Measurements from ENCODE around the gene DMRTB1.

Gene DMRTB1

GRCh38 chr1:53498555-53499131 lies 39.4 kb downstream of the DMRTB1 start:
- Histone ChIP-seq H3K9me3 (ENCODE audit: control insufficient read depth, insufficient read depth, low read length) (no peaks in the 10 kb centered on the region), H3K9me2 (replicated peaks; ENCODE audit: control insufficient read depth, low read length) (no peaks in the 10 kb centered on the region), H3K4me2 (ENCODE audit: low read length) (no peak overlapping the region), H3K36me3 (ENCODE audit: control insufficient read depth, low read length) (no peaks in the 10 kb centered on the region), H3K4me1 (ENCODE audit: control insufficient read depth, low read length) (no peaks in the 10 kb centered on the region), H3K4me3 (ENCODE audit: low read length) (no peak overlapping the region), H4K20me1 (ENCODE audit: control insufficient read depth, insufficient read depth, low read depth, low read length) (no peaks in the 10 kb centered on the region), H3K27me3 (ENCODE audit: control insufficient read depth, low read length) (peaks cover 3% of the 10 kb centered on the region; the same call in 1 of the 2 replicates), H3K27ac (ENCODE audit: low read depth, low read length) (no peak overlapping the region), H3F3A (ENCODE audit: control insufficient read depth, insufficient read depth) (no peaks in the 10 kb centered on the region), H3K79me2 (ENCODE audit: control insufficient read depth, low read length) (no peaks in the 10 kb centered on the region)
- no peak for TF ChIP-seq EZH2phosphoT487 (IDR thresholded peaks at IDR 0.05; ENCODE audit: borderline replicate concordance, low read length)
- TF ChIP-seq, protein P1, sequence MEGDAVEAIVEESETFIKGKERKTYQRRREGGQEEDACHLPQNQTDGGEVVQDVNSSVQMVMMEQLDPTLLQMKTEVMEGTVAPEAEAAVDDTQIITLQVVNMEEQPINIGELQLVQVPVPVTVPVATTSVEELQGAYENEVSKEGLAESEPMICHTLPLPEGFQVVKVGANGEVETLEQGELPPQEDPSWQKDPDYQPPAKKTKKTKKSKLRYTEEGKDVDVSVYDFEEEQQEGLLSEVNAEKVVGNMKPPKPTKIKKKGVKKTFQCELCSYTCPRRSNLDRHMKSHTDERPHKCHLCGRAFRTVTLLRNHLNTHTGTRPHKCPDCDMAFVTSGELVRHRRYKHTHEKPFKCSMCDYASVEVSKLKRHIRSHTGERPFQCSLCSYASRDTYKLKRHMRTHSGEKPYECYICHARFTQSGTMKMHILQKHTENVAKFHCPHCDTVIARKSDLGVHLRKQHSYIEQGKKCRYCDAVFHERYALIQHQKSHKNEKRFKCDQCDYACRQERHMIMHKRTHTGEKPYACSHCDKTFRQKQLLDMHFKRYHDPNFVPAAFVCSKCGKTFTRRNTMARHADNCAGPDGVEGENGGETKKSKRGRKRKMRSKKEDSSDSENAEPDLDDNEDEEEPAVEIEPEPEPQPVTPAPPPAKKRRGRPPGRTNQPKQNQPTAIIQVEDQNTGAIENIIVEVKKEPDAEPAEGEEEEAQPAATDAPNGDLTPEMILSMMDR (IDR thresholded peaks at IDR 0.05; ENCODE audit: low read depth, low read length, poor library complexity, severe bottlenecking): no peak

DNA sequence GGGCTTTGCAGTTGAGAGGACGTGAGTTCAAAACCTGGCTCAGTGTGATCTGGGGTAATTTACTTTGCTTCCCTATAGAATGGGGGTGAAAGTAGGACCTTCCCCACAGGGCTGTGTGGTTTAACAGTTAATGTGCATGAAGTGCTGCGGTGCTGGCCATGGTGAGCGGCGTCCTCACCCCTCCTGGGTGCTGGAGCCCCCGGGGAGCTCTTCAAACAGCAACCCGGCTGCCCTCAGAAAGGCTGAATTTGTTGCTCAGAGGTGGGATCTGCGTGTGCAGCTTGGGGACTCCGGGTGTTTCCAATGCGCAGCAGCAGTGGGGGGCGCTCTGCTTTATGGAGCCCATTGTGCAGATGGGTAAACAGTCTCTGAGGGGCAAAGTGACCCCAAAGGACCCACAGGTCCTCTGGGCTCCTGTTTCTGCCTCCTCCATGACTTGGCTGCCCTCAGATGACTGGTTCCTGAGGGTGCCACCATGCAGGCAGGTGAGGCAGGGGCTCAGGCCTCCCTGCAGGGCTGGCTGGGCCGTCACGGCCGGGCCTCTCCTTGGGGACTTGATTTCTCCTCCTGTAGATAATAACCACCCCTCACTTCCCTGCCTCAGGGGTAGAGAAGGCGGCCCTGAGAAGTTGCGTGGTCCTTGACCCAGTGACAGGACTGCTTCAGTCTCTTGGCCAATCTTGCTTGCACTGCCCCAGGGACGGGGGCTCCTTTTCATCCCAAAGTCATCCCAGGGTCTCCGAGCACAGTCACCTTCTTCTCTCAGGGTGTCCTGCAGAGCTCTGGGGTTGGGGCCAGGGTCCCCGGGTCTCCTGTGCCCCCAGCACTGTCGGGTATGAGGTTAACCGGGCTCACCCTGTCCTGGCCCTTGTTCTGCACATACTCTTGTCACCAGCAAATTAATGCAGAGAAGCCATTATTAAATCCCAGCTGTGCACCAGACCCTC lies 40.3 kb downstream of the DMRTB1 start:
- H3K27ac ChIP-seq (ENCODE audit: low read depth, low read length): no peak overlapping the region
- H3K27me3 ChIP-seq (ENCODE audit: control insufficient read depth, low read length): peaks cover 3% of the 10 kb centered on the region; the same call in 1 of the 2 replicates
- no peaks in the 10 kb centered on the region for H4K20me1 ChIP-seq (ENCODE audit: control insufficient read depth, insufficient read depth, low read depth, low read length)
- H3K9me2 ChIP-seq (replicated peaks; ENCODE audit: control insufficient read depth, low read length): no peaks in the 10 kb centered on the region
- H3K9me3 ChIP-seq (ENCODE audit: control insufficient read depth, insufficient read depth, low read length): no peaks in the 10 kb centered on the region
- H3K36me3 ChIP-seq (ENCODE audit: control insufficient read depth, low read length): no peaks in the 10 kb centered on the region
- TF ChIP-seq, protein P1 (IDR thresholded peaks at IDR 0.05; ENCODE audit: low read depth, low read length, poor library complexity, severe bottlenecking): no peak
- TF ChIP-seq EZH2phosphoT487 (IDR thresholded peaks at IDR 0.05; ENCODE audit: borderline replicate concordance, low read length): no peak
- no peaks in the 10 kb centered on the region for H3K4me1 ChIP-seq (ENCODE audit: control insufficient read depth, low read length)
- no peak overlapping the region for H3K4me2 ChIP-seq (ENCODE audit: low read length)
- H3F3A ChIP-seq (ENCODE audit: control insufficient read depth, insufficient read depth): no peaks in the 10 kb centered on the region
- no peaks in the 10 kb centered on the region for H3K79me2 ChIP-seq (ENCODE audit: control insufficient read depth, low read length)
- no peak overlapping the region for H3K4me3 ChIP-seq (ENCODE audit: low read length)

DNA sequence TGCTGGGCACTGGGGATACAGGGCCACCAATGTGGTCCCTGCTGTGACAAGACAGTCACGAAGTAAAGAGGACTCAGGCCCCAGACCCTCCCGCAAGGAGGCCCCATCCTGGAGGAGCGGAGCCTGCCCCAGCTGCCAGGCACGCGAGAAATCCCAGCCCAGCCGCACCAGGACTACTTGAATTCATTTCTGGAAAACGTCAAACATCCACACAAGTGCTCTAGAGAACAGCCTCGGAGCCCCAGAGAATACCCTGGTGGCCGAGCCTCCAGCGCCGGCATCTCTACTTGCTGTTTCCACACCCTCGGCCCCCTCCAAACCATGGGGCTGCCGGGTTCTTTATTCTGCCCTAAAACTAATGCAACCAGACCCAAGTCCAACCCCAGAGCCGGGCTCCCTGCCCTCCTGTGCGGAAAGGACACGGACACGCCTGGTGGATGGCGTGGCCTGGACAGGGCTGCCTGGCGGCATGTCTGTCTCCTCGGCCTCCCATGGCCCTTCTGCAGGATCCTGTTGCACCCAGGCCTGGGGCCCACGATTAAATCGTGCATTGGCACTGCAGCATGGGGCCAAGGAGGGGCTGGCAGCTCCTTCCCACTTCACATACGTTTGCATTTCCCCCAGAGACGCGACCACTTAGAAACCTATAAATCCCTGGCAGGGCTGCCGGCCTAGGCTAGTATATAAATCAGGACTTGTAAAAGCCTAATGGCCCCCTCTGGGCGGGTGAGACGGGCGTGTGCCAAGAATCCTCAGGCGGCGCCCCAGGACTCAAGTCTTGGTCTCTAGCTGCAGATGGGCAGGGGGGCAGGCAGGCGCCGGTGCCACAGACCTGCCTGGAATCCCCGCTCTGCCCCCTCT lies 41.2 kb downstream of the DMRTB1 start:
- H3K9me2 ChIP-seq (replicated peaks; ENCODE audit: control insufficient read depth, low read length): no peaks in the 10 kb centered on the region
- H3K27me3 ChIP-seq (ENCODE audit: control insufficient read depth, low read length): peaks cover 3% of the 10 kb centered on the region; the same call in 1 of the 2 replicates
- H3K4me3 ChIP-seq (ENCODE audit: low read length): no peak overlapping the region
- H3K4me2 ChIP-seq (ENCODE audit: low read length): no peak overlapping the region
- no peaks in the 10 kb centered on the region for H3K79me2 ChIP-seq (ENCODE audit: control insufficient read depth, low read length)
- no peaks in the 10 kb centered on the region for H3K9me3 ChIP-seq (ENCODE audit: control insufficient read depth, insufficient read depth, low read length)
- H3K4me1 ChIP-seq (ENCODE audit: control insufficient read depth, low read length): no peaks in the 10 kb centered on the region
- TF ChIP-seq, protein P1 (IDR thresholded peaks at IDR 0.05; ENCODE audit: low read depth, low read length, poor library complexity, severe bottlenecking): no peak
- no peak for TF ChIP-seq EZH2phosphoT487 (IDR thresholded peaks at IDR 0.05; ENCODE audit: borderline replicate concordance, low read length)
- no peaks in the 10 kb centered on the region for H4K20me1 ChIP-seq (ENCODE audit: control insufficient read depth, insufficient read depth, low read depth, low read length)
- H3F3A ChIP-seq (ENCODE audit: control insufficient read depth, insufficient read depth): no peaks in the 10 kb centered on the region
- H3K27ac ChIP-seq (ENCODE audit: low read depth, low read length): no peak overlapping the region
- H3K36me3 ChIP-seq (ENCODE audit: control insufficient read depth, low read length): no peaks in the 10 kb centered on the region
